Measurements from ENCODE around the gene TSPAN18. TPM values are rescaled to one million over a fixed set of nuclear protein-coding genes. Genes with fewer than 3 reads are reported as not detected.

Gene TSPAN18
- total and polyA plus RNA-seq, 2 experiments from 2014 or later, result 0.20 to 0.54 TPM

DNA sequence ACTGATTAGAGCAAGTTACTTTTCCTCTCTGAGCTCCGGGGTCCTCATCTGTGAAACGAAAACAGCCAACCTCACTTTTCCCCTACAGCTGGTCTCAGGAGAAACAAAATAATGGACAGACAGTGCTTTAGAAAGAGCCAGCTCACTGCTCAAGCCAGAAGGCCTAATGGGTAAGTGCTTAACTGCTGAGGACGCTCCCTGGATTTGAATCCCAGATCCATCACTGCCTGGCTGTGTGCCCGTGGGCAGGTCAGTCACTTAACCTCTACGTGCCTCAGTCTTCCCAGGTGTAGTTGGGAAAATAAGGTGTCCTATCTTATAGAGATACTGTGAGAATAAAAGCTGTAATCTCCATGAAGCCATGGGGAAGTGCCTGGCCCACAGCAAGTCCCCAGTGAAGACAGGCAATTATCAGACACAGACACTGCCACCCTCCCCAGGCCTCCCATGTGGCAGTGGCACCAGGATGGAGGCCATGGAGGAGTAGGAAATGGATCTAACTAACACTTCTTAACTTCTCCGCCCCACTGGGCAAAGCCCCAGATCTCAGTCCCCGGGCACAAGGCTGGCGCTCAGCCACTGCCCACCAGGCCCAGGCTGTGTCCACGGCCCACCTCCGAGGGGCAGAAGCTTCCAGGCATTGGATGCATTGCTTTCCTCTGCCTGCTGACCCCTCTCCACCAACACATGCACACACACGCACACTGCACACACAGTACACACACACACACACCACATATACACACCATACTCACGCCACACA is 214.7 kb downstream of the TSPAN18 start:
- H3K4me3 ChIP-seq, result no peak overlapping the region
- no peak overlapping the region for H3K9ac ChIP-seq
- no peaks in the 10 kb centered on the region for H3K36me3 ChIP-seq (ENCODE audit: low read depth)
- H3K27me3 ChIP-seq (replicated peaks; ENCODE audit: insufficient read depth), result no peaks in the 10 kb centered on the region
- no peaks in the 10 kb centered on the region for H3K9me3 ChIP-seq (ENCODE audit: low read depth)
- peaks cover 14% of the 10 kb centered on the region; the same call in 1 of the 2 replicates for H3K79me2 ChIP-seq (ENCODE audit: insufficient read depth)
- TF ChIP-seq EZH2phosphoT487 (IDR thresholded peaks at IDR 0.05; ENCODE audit: insufficient read depth, low read depth), result no peak
- TF ChIP-seq EZH2 (IDR thresholded peaks at IDR 0.05; ENCODE audit: insufficient read depth, poor library complexity, severe bottlenecking), result no peak
- no peaks in the 10 kb centered on the region for H3K9me2 ChIP-seq (ENCODE audit: insufficient read depth)
- DNase-seq, result no peak
- no peak overlapping the region for H2AFZ ChIP-seq
- H3K27ac ChIP-seq, result no peak overlapping the region
- 0 out of 2 replicates have a peak, but pooled peaks cover 3% of the 10 kb centered on the region for H3F3A ChIP-seq (ENCODE audit: insufficient read depth)
- in situ Hi-C loops (cut with MboI), result loop anchor here (10.0 to 25.0 kb wide), 3 partner anchors 153 to 846 kb away; partner anchors contain the start of gene SYT13
- no peaks in the 10 kb centered on the region for H3K4me1 ChIP-seq (ENCODE audit: insufficient read depth)
- H3K4me2 ChIP-seq (ENCODE audit: unreplicated experiment), result no peak overlapping the region
- WGBS, 2 experiments (ENCODE audit: low coverage in 1 of 2, low lambda C conversion rate in 2 of 2, missing lambda C conversion rate in 2 of 2), result 66 to 75% methylated on average over 10 to 12 of the region's 12 CpGs
- no peaks in the 10 kb centered on the region; the same call in 1 of the 2 replicates for H4K20me1 ChIP-seq (ENCODE audit: insufficient read depth)

DNA sequence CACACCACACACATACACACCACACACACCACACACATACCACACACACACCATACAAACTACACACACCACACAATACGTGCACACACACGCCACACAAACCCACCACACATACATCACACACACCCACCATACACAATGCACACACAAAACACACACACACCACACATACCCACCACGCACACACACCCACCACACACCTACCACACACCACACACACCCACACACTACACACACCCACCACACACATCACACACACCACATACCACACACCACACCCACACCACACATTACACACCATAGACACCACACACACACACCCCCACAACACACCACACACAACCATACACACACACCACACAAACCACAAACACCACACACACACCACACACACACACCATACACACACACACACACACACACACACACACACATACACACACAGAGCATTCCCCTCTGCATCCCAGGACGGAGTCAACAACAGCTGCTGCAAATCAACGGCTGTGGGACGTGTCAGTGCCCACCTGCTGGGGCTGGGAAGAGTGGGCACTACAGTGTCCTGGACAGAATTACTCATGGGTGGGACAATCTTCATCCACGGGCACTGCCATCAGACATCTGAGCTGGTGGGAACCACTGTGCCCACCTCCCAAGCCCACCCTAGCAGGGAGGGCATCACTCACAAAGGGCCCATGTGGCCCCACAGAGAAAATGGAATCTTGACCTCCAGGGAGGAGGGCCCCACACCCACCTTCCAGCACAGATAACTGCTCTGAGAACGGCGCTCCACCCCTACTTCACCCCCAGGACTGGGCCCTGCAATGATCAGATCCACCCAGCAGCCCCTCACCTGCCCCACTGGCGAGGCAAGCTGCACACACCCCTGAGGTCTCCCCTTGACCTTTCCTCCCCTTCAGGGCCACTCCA is 215.5 kb downstream of the TSPAN18 start:
- TF ChIP-seq EZH2 (IDR thresholded peaks at IDR 0.05; ENCODE audit: insufficient read depth, poor library complexity, severe bottlenecking) (no peak), EZH2phosphoT487 (IDR thresholded peaks at IDR 0.05; ENCODE audit: insufficient read depth, low read depth) (no peak)
- Histone ChIP-seq H3K27me3 (replicated peaks; ENCODE audit: insufficient read depth) (no peaks in the 10 kb centered on the region), H2AFZ (no peak overlapping the region), H3K9me3 (ENCODE audit: low read depth) (no peaks in the 10 kb centered on the region), H3F3A (ENCODE audit: insufficient read depth) (0 out of 2 replicates have a peak, but pooled peaks cover 3% of the 10 kb centered on the region), H4K20me1 (ENCODE audit: insufficient read depth) (no peaks in the 10 kb centered on the region; the same call in 1 of the 2 replicates), H3K4me1 (ENCODE audit: insufficient read depth) (no peaks in the 10 kb centered on the region), H3K9ac (no peak overlapping the region), H3K4me3 (no peak overlapping the region), H3K79me2 (ENCODE audit: insufficient read depth) (peaks cover 14% of the 10 kb centered on the region; the same call in 1 of the 2 replicates), H3K27ac (no peak overlapping the region), H3K36me3 (ENCODE audit: low read depth) (no peaks in the 10 kb centered on the region), H3K4me2 (ENCODE audit: unreplicated experiment) (no peak overlapping the region), H3K9me2 (ENCODE audit: insufficient read depth) (no peaks in the 10 kb centered on the region)
- DNase-seq, result no peak
- 92 to 93% methylated on average over 10 of the region's 10 CpGs for WGBS, 2 experiments (ENCODE audit: low coverage in 1 of 2, low lambda C conversion rate in 2 of 2, missing lambda C conversion rate in 2 of 2)
- in situ Hi-C loops (cut with MboI), result loop anchor here (10.0 to 25.0 kb wide), 3 partner anchors 153 to 845 kb away; partner anchors contain the start of gene SYT13

DNA sequence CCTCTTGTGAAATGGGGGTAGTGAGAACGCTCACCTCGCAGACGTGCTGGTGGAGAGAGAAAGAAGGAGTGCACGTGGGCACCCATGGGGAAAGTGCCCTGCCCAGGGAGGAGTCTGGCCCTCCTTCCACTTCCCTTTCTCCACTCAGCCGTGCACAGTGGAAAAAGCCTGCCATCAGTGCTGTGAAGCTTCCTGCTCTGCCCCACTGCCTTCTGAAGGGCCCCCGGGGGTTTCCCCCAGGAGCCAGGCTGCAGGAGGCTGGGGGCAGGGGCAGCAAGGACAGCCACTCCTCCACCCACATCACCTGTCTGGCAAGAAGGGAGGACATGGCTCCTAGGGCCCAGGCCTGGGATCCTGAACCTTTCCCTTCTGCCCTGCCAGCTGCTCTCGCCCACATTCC is 216.4 kb downstream of the TSPAN18 start:
- Histone ChIP-seq H3K9me3 (ENCODE audit: low read depth) (no peaks in the 10 kb centered on the region), H4K20me1 (ENCODE audit: insufficient read depth) (no peaks in the 10 kb centered on the region; the same call in 1 of the 2 replicates), H3K9me2 (ENCODE audit: insufficient read depth) (no peaks in the 10 kb centered on the region), H3K27me3 (replicated peaks; ENCODE audit: insufficient read depth) (no peaks in the 10 kb centered on the region), H3K36me3 (ENCODE audit: low read depth) (no peaks in the 10 kb centered on the region), H3K9ac (no peak overlapping the region), H3K27ac (no peak overlapping the region), H3K4me1 (ENCODE audit: insufficient read depth) (no peaks in the 10 kb centered on the region), H3K79me2 (ENCODE audit: insufficient read depth) (peaks cover 20% of the 10 kb centered on the region), H2AFZ (no peak overlapping the region), H3K4me2 (ENCODE audit: unreplicated experiment) (no peak overlapping the region), H3K4me3 (no peak overlapping the region), H3F3A (ENCODE audit: insufficient read depth) (0 out of 2 replicates have a peak, but pooled peaks cover 3% of the 10 kb centered on the region)
- WGBS, 2 experiments (ENCODE audit: low coverage in 1 of 2, low lambda C conversion rate in 2 of 2, missing lambda C conversion rate in 2 of 2), result 90 to 94% methylated on average over 5 to 7 of the region's 7 CpGs
- in situ Hi-C loops (cut with MboI), result loop anchor here (10.0 to 25.0 kb wide), 3 partner anchors 152 to 844 kb away; partner anchors contain the start of gene SYT13
- DNase-seq, result no peak
- TF ChIP-seq EZH2 (IDR thresholded peaks at IDR 0.05; ENCODE audit: insufficient read depth, poor library complexity, severe bottlenecking), result no peak
- TF ChIP-seq EZH2phosphoT487 (IDR thresholded peaks at IDR 0.05; ENCODE audit: insufficient read depth, low read depth), result no peak

GRCh38 chr11:44943696-44944095 is 216.9 kb downstream of the TSPAN18 start:
- H3K79me2 ChIP-seq (ENCODE audit: insufficient read depth), result peaks cover 25% of the 10 kb centered on the region
- 0 out of 2 replicates have a peak, but pooled peaks cover 3% of the 10 kb centered on the region for H3F3A ChIP-seq (ENCODE audit: insufficient read depth)
- H3K4me3 ChIP-seq, result no peak overlapping the region
- in situ Hi-C loops (cut with MboI), result loop anchor here (10.0 to 25.0 kb wide), 3 partner anchors 151 to 844 kb away; partner anchors contain the start of gene SYT13
- H3K36me3 ChIP-seq (ENCODE audit: low read depth), result no peaks in the 10 kb centered on the region
- H3K27me3 ChIP-seq (replicated peaks; ENCODE audit: insufficient read depth), result no peaks in the 10 kb centered on the region
- no peak overlapping the region for H3K9ac ChIP-seq
- no peaks in the 10 kb centered on the region for H3K9me3 ChIP-seq (ENCODE audit: low read depth)
- DNase-seq, result no peak
- no peak overlapping the region for H2AFZ ChIP-seq
- no peaks in the 10 kb centered on the region for H3K4me1 ChIP-seq (ENCODE audit: insufficient read depth)
- no peak for TF ChIP-seq EZH2 (IDR thresholded peaks at IDR 0.05; ENCODE audit: insufficient read depth, poor library complexity, severe bottlenecking)
- no peak for TF ChIP-seq EZH2phosphoT487 (IDR thresholded peaks at IDR 0.05; ENCODE audit: insufficient read depth, low read depth)
- no peaks in the 10 kb centered on the region; the same call in 1 of the 2 replicates for H4K20me1 ChIP-seq (ENCODE audit: insufficient read depth)
- H3K27ac ChIP-seq, result no peak overlapping the region
- H3K9me2 ChIP-seq (ENCODE audit: insufficient read depth), result no peaks in the 10 kb centered on the region
- 93 to 95% methylated on average over 7 of the region's 7 CpGs for WGBS, 2 experiments (ENCODE audit: low coverage in 1 of 2, low lambda C conversion rate in 2 of 2, missing lambda C conversion rate in 2 of 2)
- no peak overlapping the region for H3K4me2 ChIP-seq (ENCODE audit: unreplicated experiment)

Data from GM23248 (cell line).